ENCODE results near the gene EPS15.

EPS15 gene

GRCh38 chr1:51314974-51315373 is 204.1 kb downstream of the EPS15 start:
- no peak for DNase-seq (ENCODE audit: low read depth in 2 of 2)

DNA sequence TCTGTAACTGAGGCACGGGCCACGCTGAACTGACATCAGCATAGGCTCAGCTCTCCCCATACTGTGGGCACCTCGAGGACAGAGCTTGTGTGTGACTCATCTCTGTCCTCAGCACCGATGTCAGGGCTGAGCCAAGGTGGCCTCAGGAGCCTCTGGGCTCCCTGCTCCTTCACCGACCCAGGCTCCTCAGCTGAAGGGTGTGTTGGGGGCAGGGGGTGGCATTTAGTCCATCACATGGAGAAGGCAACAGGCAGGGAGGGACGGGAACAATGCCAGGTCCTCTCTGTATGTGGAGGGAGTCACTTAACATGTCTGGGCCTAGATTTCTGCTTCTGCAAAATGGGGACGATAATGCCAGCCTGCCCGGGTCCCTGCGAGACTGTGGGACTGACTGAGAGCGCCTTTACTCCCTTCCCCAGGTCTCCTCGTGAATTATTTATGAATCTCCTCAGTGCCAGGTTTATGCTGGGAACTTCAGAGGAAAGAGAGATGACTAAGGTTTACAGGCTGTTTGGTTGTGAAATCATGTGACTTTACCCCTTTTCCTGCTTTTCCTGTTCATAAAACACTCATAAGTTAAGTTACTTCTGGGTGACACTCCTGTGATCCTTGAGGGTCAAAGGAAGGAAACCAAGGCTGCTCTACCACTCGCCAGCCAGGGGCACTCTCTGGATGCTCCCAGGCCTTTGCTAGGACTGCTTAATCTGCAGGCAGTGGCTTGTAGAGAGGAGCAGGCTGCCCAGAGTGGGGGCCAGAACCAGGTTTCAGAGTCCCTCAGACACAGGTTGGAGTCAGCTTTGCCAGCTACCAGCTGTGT is 204.9 kb downstream of the EPS15 start:
- DNase-seq (ENCODE audit: low read depth in 2 of 2): no peak

DNA sequence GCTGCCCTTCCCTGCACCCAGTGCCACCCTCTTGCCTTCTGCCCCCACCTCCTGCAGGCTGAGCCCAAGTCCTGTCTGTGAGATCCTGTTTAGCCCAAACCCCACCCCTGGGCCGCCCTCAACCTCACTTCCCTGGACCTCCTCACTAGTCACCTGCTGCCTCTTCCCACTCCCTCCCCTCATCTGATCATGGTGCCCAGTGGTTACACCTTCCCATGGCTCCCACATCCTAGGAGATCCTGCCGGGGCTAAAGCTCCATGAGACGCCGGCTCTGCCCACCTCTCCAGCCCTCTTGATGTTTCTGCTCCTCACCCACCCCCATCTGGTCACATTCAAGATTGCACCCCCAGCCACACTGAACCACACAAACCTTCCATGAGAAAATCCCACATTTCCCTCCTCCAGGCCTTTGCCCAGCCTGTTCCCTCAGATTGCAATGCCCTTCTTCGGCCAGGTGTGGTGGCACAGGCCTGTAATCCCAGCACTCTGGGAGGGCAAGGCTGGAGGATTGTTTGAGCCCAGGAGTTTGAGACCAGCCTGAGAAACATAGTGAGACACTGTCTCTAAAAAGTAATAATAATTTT is 205.7 kb downstream of the EPS15 start:
- no peak for DNase-seq (ENCODE audit: low read depth in 2 of 2)

- DNase-seq (ENCODE audit: low read depth in 2 of 2): no peak
These were observed 206.3 kb downstream of the EPS15 start for GRCh38 chr1:51312718-51313117.

GRCh38 chr1:51311826-51312225 is 207.2 kb downstream of the EPS15 start:
- no peak for DNase-seq (ENCODE audit: low read depth in 2 of 2)

DNA sequence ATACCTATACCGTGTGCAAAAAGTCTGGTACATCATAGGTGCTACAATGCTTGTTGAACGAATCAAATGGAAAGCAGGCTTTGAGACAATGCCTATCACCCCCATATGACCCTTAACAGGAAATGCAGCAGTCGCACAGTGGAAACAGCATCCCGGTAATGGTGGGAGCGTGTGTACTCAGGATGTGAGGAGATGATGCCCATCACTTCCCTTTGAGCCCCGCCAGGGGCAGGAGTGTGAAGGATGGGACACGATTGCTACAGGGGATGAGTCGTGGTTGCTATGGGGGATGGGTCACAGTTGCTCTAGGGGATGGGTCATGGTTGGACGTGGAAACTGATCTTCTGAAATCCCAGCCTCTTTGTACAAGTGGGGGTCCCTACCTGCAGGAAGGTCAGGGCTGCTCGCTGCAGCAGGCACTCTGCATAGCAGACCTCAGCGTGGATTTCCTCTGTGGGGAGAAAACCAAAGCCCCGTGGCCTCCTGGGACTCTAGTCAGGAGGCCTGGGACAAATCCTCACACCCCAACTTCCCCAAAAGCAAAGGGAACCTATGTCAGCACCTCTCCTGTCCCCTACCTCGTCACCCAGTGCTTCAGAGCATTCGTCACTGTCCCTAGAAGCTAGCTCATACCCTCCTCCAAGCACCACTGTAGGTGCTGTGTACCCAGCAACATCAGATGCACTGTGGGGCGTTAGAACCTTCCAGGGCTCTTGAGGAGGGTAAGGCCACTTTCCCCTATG is 208.0 kb downstream of the EPS15 start:
- no peak for DNase-seq (ENCODE audit: low read depth in 2 of 2)

GRCh38 chr1:51309291-51309690 is 209.8 kb downstream of the EPS15 start:
- no peak for DNase-seq (ENCODE audit: low read depth in 2 of 2)

GRCh38 chr1:51308636-51309035 is 210.4 kb downstream of the EPS15 start:
- no peak for DNase-seq (ENCODE audit: low read depth in 2 of 2)

DNA sequence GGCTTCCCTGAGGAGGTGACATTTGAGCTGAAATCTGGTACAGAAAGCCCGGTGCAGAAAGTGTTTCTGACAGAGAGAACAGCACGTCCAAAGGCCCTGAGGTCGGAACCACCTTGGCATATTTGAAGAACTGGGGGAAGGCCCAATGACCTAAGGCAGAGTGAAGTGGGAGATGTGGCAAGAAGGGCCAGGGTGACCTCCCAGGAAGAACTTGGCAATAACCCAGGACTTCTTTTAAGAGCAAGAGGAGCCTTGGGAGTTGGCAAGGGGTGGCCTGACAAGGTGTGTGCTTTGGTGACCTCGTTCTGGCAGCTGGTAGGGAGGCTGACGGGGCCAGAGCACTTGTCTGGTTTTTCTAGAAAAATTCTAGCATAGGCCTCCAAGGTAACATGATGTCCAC is 212.1 kb downstream of the EPS15 start:
- DNase-seq (ENCODE audit: low read depth in 2 of 2): no peak

DNA sequence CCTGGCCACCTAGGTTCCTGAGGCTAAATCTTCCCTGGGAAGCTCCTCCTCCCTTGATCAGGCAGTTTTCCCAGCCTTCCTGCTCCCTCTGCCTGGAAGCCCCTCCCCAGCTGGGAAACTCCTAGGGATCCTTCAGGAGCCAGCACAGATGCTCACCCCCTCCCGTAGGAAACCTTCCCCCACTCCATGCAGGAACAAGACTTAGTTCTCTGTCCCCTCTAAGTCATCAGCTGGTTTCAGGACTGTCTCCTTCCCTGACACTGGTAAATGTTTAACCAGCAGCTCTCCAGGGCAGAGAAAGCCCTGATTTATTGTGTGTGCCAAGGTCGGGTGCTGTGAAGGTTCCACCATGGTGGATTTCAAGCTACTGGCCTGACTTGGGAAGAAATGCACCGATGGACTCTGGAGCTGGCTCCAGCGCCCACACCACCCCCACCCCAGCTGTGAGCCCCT is 213.7 kb downstream of the EPS15 start:
- no peak for DNase-seq (ENCODE audit: low read depth in 2 of 2)

GRCh38 chr1:51304360-51304759 is 214.7 kb downstream of the EPS15 start:
- no peak for DNase-seq (ENCODE audit: low read depth in 2 of 2)
